Measurements from ENCODE around the gene ZNF473.

- no peak for TF ChIP-seq CTCF (conservative IDR thresholded peaks at IDR 0.05)
- TF ChIP-seq EZH2 (IDR thresholded peaks at IDR 0.05; ENCODE audit: low read depth): no peak
Observed at GRCh38 chr19:49999371-50000010, 26.3 kb upstream of the ZNF473 start.

All from PC-9 (cell line).